Panc1 (cell line): ENCODE data around the gene TSSK6. TPM values are rescaled to one million over a fixed set of nuclear protein-coding genes. Genes with fewer than 3 reads are reported as not detected.

ENCODE experiments used
- ATAC-seq: fragments of 200-7000 bp; cut with Tn5 transposase; 2 replicates; pipeline ENCODE4 v1.9.1; 2020; ENCODE audit warnings: mild to moderate bottlenecking, moderate library complexity
- BruUV-seq: library from RNA; stranded (reverse); fragments of 400-500 nt; replicated peaks from 2 replicates; lab custom pipeline; 2021; lab: Mats Ljungman, UMichigan
- CTCF ChIA-PET: fragments of 300-600 bp; sonication (Branson Sonifier 250); formaldehyde crosslinking; loops from one replicate; lab custom pipeline; 2022; ENCODE audit warnings: antibody characterized with exemption; lab: Charles Lee
- POLR2A ChIA-PET: fragments of 300-600 bp; sonication (Branson Sonifier 250); formaldehyde crosslinking; loops from one replicate; lab custom pipeline; 2022; ENCODE audit warnings: antibody characterized with exemption; lab: Charles Lee
- DNase-seq: peaks from one replicate; pipeline ENCODE4 v3.0.0-alpha.2; 2010; ENCODE audit warnings: low read depth, low spot score
- H3K27ac ChIP-seq: 2 replicates; pipeline ENCODE4 v1.5.1; 2011; ENCODE audit warnings: mild to moderate bottlenecking, low read length, inconsistent platforms
- H3K27me3 ChIP-seq: fragments of 200-500 bp; sonication (Bioruptor generic); 2 replicates; pipeline ENCODE4 v1.6.0; 2014; ENCODE audit warnings: low read length, inconsistent platforms; ENCODE audit not compliant: control insufficient read depth, insufficient read depth
- H3K36me3 ChIP-seq: fragments of 200-500 bp; sonication (Bioruptor generic); 2 replicates; pipeline ENCODE4 v1.5.1; 2014; ENCODE audit warnings: inconsistent platforms, mild to moderate bottlenecking, low read length, moderate library complexity; ENCODE audit not compliant: control insufficient read depth, insufficient read depth
- H3K4me1 ChIP-seq: 2 replicates; pipeline ENCODE4 v1.5.1; 2011; ENCODE audit warnings: inconsistent platforms, mild to moderate bottlenecking, low read length, moderate library complexity; ENCODE audit not compliant: control insufficient read depth, insufficient read depth
- H3K4me3 ChIP-seq, 2 experiments: 2 replicates each; pipeline ENCODE4 v1.5.1; 2011 to 2012; ENCODE audit warnings: low read depth in 2 of 2, low read length in 2 of 2, mild to moderate bottlenecking in 2 of 2, inconsistent platforms in 1 of 2, moderate library complexity in 1 of 2
- H3K9me3 ChIP-seq: fragments of 200-500 bp; sonication (Bioruptor generic); 2 replicates; pipeline ENCODE4 v1.5.1; 2014; ENCODE audit warnings: low read depth, mild to moderate bottlenecking, inconsistent platforms, low read length, moderate library complexity; ENCODE audit not compliant: control insufficient read depth, insufficient read depth
- CTCF ChIP-seq: fragments of 450-650 bp; IDR thresholded peaks from 2 replicates; pipeline ENCODE4 v1.5.1; 2017; ENCODE audit warnings: mild to moderate bottlenecking
- POLR2AphosphoS5 ChIP-seq: IDR thresholded peaks from 2 replicates; pipeline ENCODE4 v1.6.1; 2012; ENCODE audit warnings: mild to moderate bottlenecking, low read depth, low read length, moderate library complexity
- REST ChIP-seq, 2 experiments: IDR thresholded peaks; 2 replicates each; pipeline ENCODE4 v1.6.1; 2011 to 2012; ENCODE audit warnings: low read depth in 2 of 2, control low read depth in 1 of 2, low read length in 1 of 2, mild to moderate bottlenecking in 1 of 2, moderate library complexity in 1 of 2; ENCODE audit not compliant: insufficient read depth in 1 of 2
- SIN3A ChIP-seq: IDR thresholded peaks from 2 replicates; pipeline ENCODE4 v1.6.1; 2012; ENCODE audit warnings: low read depth, mild to moderate bottlenecking, low read length, moderate library complexity, borderline replicate concordance; ENCODE audit not compliant: insufficient read depth
- TCF7L2 ChIP-seq: IDR thresholded peaks from 2 replicates; pipeline ENCODE4 v1.6.1; 2011; ENCODE audit warnings: mild to moderate bottlenecking, low read depth, low read length, inconsistent platforms
- in situ Hi-C: cut with HindIII; loops from 2 replicates; pipeline ENCODE4 v1.10.0; 2016; ENCODE audit warnings: low sequenced_read_pairs, low pct_unique_long_range_greater_than_20kb
- intact Hi-C: fragments of 100-400 bp; cut with micrococcal nuclease; formaldehyde crosslinking; loops from one replicate; pipeline ENCODE4 v1.10.0; 2022; ENCODE audit not compliant: unreplicated experiment
- total RNA-seq: library from RNA; stranded (reverse); gene quantifications from one replicate; pipeline ENCODE4 v1.2.1, GENCODE V29; 2021; ENCODE audit not compliant: unreplicated experiment

TSSK6 gene
- total RNA-seq, 1 experiment from 2014 or later = 1.8 TPM

GRCh38 chr19:19562665-19563347 lies 47.5 kb upstream of the TSSK6 start:
- Histone ChIP-seq H3K36me3 (no peaks in the 10 kb centered on the region), H3K4me3 (no peak overlapping the region), H3K4me1 (no peaks in the 10 kb centered on the region), H3K9me3 (no peaks in the 10 kb centered on the region), H3K27me3 (no peaks in the 10 kb centered on the region), H3K27ac (no peak overlapping the region)
- TF ChIP-seq CTCF (no peak; the same call in 1 of the 2 replicates), REST (IDR thresholded peaks at IDR 0.05; ENCODE audit: insufficient read depth in 1 of 2, low read depth in 2 of 2, low read length in 1 of 2) (no peak), TCF7L2 (no peak), SIN3A (no peak), POLR2AphosphoS5 (no peak)
- in situ Hi-C loops = no loop called here
- CTCF ChIA-PET = no interaction called here
- no TSS peak for BruUV-seq
- intact Hi-C loops = no loop called here
- ATAC-seq (peak; percentile 66), DNase-seq (no peak)
- POLR2A ChIA-PET = no interaction called here

GRCh38 chr19:19561946-19562664 lies 46.8 kb upstream of the TSSK6 start:
- BruUV-seq = no TSS peak
- Histone ChIP-seq H3K4me3 (no peak overlapping the region), H3K27ac (no peak overlapping the region), H3K27me3 (no peaks in the 10 kb centered on the region), H3K9me3 (no peaks in the 10 kb centered on the region), H3K4me1 (no peaks in the 10 kb centered on the region), H3K36me3 (no peaks in the 10 kb centered on the region)
- ATAC-seq (no peak), DNase-seq (no peak)
- no peak for TF ChIP-seq CTCF
- TF ChIP-seq REST (IDR thresholded peaks at IDR 0.05; ENCODE audit: insufficient read depth in 1 of 2, low read depth in 2 of 2, low read length in 1 of 2) = no peak
- TF ChIP-seq POLR2AphosphoS5 = no peak
- no peak for TF ChIP-seq TCF7L2
- no peak for TF ChIP-seq SIN3A
- ChIA-PET CTCF (interaction anchor here (0.6 to 1.0 kb wide), 2 partner anchors 9 to 16 kb away, joined by 3 to 5 read pairs; no protein-coding TSS in a partner anchor), POLR2A (no interaction called here)
- intact Hi-C loops (no loop called here), in situ Hi-C loops (no loop called here)
